Measurements from ENCODE around the gene RHOU. TPM values are rescaled to one million over a fixed set of nuclear protein-coding genes. Genes with fewer than 3 reads are reported as not detected.

RHOU gene
- total RNA-seq, 1 donor from 2014 or later: 16.7 TPM

DNA sequence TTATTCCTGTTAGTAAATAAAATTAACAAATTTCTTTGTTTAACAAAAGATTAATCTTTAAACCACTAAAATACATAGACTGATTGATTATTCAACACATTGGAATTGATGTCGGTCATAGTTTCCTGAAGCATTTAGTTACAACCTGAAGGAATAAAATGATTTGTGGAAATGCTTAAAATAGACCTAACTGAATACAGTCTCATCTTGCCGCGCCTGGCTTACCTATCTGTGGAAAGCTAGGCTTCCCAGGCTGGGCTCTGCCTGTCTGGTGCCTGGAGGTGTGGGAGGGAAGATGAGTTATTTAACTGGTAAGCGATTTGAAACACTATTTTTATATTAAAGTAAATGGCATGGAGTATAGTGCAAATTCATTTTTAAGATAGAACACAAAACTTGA, 10.2 kb downstream of the RHOU start:
- H3K27ac ChIP-seq (ENCODE audit: low read depth, low read length): no peak overlapping the region
- H3K36me3 ChIP-seq (ENCODE audit: control insufficient read depth in 3 of 3, insufficient read depth in 3 of 3, low read length in 3 of 3): peaks cover 13 to 21% (median 18%) of the 10 kb centered on the region in 3 donors
- H3K4me1 ChIP-seq (ENCODE audit: control insufficient read depth in 3 of 3, insufficient read depth in 3 of 3, low read length in 3 of 3): peaks cover 5 to 8% (median 8%) of the 10 kb centered on the region in 3 donors
- no peaks in the 10 kb centered on the region for H3K27me3 ChIP-seq (ENCODE audit: control insufficient read depth in 3 of 3, insufficient read depth in 3 of 3, low read length in 3 of 3)
- H3K4me3 ChIP-seq (ENCODE audit: low read length in 3 of 3): no peak overlapping the region
- no peak overlapping the region for H3K9ac ChIP-seq (ENCODE audit: low read depth in 1 of 3, low read length in 3 of 3)
- H3K9me3 ChIP-seq (ENCODE audit: control insufficient read depth in 3 of 3, low read length in 3 of 3): no peaks in the 10 kb centered on the region

DNA sequence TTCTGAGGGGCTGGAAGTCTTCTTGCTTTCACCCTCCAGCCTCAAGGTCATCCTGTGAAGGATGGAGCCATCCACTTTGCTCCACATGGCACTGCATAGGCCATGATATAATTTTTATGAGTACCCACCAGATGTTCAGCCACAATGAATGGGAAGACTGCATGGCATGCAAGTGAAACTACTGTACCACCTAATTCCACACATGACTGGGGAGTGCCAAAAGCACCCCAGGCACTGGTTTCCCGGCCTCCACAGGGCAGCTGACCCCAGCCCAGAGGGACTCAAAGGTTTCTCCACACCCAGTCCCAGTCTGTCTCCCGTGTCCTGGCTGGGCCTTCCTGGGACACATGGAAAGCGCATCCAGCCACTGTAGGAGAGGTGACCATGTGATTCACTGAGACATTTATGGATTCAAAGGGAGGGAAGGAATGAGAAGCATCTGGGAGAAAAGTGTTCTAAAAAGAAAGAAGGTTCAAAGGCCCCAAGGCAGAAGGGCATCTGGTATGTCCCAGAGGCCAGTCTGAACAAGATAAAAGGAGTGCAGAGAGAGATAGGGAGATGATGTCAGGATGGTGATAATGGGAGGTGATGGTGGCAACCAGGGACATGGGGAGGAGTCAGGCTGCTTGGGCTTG, 12.1 kb downstream of the RHOU start:
- Histone ChIP-seq H3K4me3 (ENCODE audit: low read length in 3 of 3) (no peak overlapping the region), H3K9me3 (ENCODE audit: control insufficient read depth in 3 of 3, low read length in 3 of 3) (no peaks in the 10 kb centered on the region), H3K9ac (ENCODE audit: low read depth in 1 of 3, low read length in 3 of 3) (no peak overlapping the region), H3K27ac (ENCODE audit: low read depth, low read length) (no peak overlapping the region), H3K4me1 (ENCODE audit: control insufficient read depth in 3 of 3, insufficient read depth in 3 of 3, low read length in 3 of 3) (peaks cover 0 to 5% (median 0%) of the 10 kb centered on the region in 3 donors), H3K27me3 (ENCODE audit: control insufficient read depth in 3 of 3, insufficient read depth in 3 of 3, low read length in 3 of 3) (peaks cover 0 to 4% (median 0%) of the 10 kb centered on the region in 3 donors), H3K36me3 (ENCODE audit: control insufficient read depth in 3 of 3, insufficient read depth in 3 of 3, low read length in 3 of 3) (peaks cover 11 to 19% (median 14%) of the 10 kb centered on the region in 3 donors)

DNA sequence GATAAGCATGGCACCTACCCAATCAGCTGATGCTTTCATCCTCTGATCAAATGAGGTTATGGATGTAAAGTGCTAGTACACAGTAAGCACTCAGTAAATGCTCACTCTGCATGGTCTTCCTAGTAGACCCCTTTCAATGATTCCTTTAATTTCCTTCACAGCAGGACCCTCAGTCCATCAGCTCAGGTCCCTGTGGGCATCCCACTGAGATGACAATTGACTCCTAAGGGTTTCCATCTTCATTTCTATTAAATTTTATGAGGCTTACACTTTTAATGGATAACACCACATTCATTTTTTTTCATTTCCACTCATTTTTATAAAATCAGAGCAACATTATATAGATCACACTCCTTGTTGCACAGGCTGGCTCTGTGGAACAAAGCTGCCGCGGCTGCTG, 12.8 kb downstream of the RHOU start:
- no peaks in the 10 kb centered on the region for H3K9me3 ChIP-seq (ENCODE audit: control insufficient read depth in 3 of 3, low read length in 3 of 3)
- peaks cover 8 to 13% (median 12%) of the 10 kb centered on the region in 3 donors for H3K36me3 ChIP-seq (ENCODE audit: control insufficient read depth in 3 of 3, insufficient read depth in 3 of 3, low read length in 3 of 3)
- no peak overlapping the region for H3K27ac ChIP-seq (ENCODE audit: low read depth, low read length)
- no peak overlapping the region for H3K9ac ChIP-seq (ENCODE audit: low read depth in 1 of 3, low read length in 3 of 3)
- H3K27me3 ChIP-seq (ENCODE audit: control insufficient read depth in 3 of 3, insufficient read depth in 3 of 3, low read length in 3 of 3): peaks cover 0 to 4% (median 0%) of the 10 kb centered on the region in 3 donors
- H3K4me3 ChIP-seq (ENCODE audit: low read length in 3 of 3): no peak overlapping the region
- peaks cover 0 to 5% (median 0%) of the 10 kb centered on the region in 3 donors for H3K4me1 ChIP-seq (ENCODE audit: control insufficient read depth in 3 of 3, insufficient read depth in 3 of 3, low read length in 3 of 3)

DNA sequence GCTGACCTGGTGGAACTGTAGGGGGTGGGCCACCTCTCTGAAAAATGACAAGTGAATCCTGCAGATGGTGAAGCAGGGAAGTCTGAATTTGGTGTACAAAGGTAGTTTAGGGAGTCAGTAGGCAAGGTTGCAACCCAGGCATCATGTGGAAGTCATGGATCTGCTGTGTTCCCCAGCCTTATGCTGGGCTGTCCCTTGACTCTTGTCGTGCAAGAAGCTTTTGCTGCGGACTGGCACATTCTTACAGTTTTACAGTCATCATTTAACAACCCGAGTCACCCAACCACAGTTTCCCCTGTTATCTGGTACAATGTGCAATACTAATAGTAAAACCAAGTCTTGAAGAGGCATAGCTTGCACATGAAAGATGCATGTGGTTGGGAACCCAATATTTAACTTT, 13.2 kb downstream of the RHOU start:
- H3K36me3 ChIP-seq (ENCODE audit: control insufficient read depth in 3 of 3, insufficient read depth in 3 of 3, low read length in 3 of 3): peaks cover 5 to 12% (median 9%) of the 10 kb centered on the region in 3 donors
- no peak overlapping the region for H3K27ac ChIP-seq (ENCODE audit: low read depth, low read length)
- peaks cover 0 to 5% (median 0%) of the 10 kb centered on the region in 3 donors for H3K4me1 ChIP-seq (ENCODE audit: control insufficient read depth in 3 of 3, insufficient read depth in 3 of 3, low read length in 3 of 3)
- no peaks in the 10 kb centered on the region for H3K9me3 ChIP-seq (ENCODE audit: control insufficient read depth in 3 of 3, low read length in 3 of 3)
- peaks cover 0 to 4% (median 0%) of the 10 kb centered on the region in 3 donors for H3K27me3 ChIP-seq (ENCODE audit: control insufficient read depth in 3 of 3, insufficient read depth in 3 of 3, low read length in 3 of 3)
- no peak overlapping the region for H3K9ac ChIP-seq (ENCODE audit: low read depth in 1 of 3, low read length in 3 of 3)
- H3K4me3 ChIP-seq (ENCODE audit: low read length in 3 of 3): no peak overlapping the region

DNA sequence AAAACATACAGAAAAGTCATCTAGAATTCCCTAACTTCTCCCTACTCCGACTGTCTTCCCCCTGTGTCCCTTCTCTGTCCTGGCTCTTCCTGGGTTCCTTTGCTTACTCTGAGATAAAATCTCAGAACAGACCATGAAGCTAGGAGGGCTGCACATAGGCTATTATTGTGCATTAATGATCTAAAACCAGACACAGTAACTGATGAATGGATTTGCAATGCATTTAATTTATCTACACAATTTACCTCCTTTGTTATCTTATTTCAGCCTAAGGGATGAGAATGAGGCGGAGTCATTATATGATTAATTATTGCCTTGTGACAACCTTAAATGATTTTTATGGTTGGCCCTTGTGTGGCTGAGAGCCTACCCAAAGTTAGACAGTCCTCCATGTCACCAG, 14.5 kb downstream of the RHOU start:
- H3K36me3 ChIP-seq (ENCODE audit: control insufficient read depth in 3 of 3, insufficient read depth in 3 of 3, low read length in 3 of 3): peaks cover 0 to 4% (median 0%) of the 10 kb centered on the region in 3 donors
- H3K9ac ChIP-seq (ENCODE audit: low read depth in 1 of 3, low read length in 3 of 3): no peak overlapping the region
- no peaks in the 10 kb centered on the region for H3K9me3 ChIP-seq (ENCODE audit: control insufficient read depth in 3 of 3, low read length in 3 of 3)
- H3K4me1 ChIP-seq (ENCODE audit: control insufficient read depth in 3 of 3, insufficient read depth in 3 of 3, low read length in 3 of 3): peaks cover 0 to 6% (median 5%) of the 10 kb centered on the region in 3 donors
- no peak overlapping the region for H3K4me3 ChIP-seq (ENCODE audit: low read length in 3 of 3)
- H3K27me3 ChIP-seq (ENCODE audit: control insufficient read depth in 3 of 3, insufficient read depth in 3 of 3, low read length in 3 of 3): peaks cover 0 to 4% (median 0%) of the 10 kb centered on the region in 3 donors
- H3K27ac ChIP-seq (ENCODE audit: low read depth, low read length): no peak overlapping the region

DNA sequence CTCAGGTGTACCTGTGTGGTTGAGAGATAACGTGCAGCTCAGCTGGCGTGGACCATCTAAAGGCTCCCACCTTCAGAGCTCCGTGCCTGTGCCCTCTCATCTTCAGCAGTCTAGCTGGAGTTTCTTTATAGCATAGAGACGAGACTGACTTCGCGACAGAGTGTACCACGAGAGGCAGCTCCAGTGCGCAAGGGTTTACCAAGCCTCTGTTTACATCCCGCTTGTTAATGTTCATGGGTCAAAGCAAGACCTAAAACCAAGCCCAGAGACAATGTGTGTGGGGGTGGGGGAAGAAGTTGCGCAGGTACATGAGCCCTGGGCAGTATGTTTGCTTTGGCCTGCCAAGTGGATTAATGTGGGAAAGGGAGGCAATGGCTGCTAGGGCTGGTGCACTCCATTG, 15.6 kb downstream of the RHOU start:
- H3K36me3 ChIP-seq (ENCODE audit: control insufficient read depth in 3 of 3, insufficient read depth in 3 of 3, low read length in 3 of 3): peaks cover 0 to 4% (median 0%) of the 10 kb centered on the region in 3 donors
- no peaks in the 10 kb centered on the region for H3K9me3 ChIP-seq (ENCODE audit: control insufficient read depth in 3 of 3, low read length in 3 of 3)
- H3K9ac ChIP-seq (ENCODE audit: low read depth in 1 of 3, low read length in 3 of 3): no peak overlapping the region
- H3K27me3 ChIP-seq (ENCODE audit: control insufficient read depth in 3 of 3, insufficient read depth in 3 of 3, low read length in 3 of 3): peaks cover 8 to 11% (median 10%) of the 10 kb centered on the region in 3 donors
- no peak overlapping the region for H3K4me3 ChIP-seq (ENCODE audit: low read length in 3 of 3)
- H3K27ac ChIP-seq (ENCODE audit: low read depth, low read length): no peak overlapping the region
- peaks cover 0 to 6% (median under 1%) of the 10 kb centered on the region in 3 donors for H3K4me1 ChIP-seq (ENCODE audit: control insufficient read depth in 3 of 3, insufficient read depth in 3 of 3, low read length in 3 of 3)

DNA sequence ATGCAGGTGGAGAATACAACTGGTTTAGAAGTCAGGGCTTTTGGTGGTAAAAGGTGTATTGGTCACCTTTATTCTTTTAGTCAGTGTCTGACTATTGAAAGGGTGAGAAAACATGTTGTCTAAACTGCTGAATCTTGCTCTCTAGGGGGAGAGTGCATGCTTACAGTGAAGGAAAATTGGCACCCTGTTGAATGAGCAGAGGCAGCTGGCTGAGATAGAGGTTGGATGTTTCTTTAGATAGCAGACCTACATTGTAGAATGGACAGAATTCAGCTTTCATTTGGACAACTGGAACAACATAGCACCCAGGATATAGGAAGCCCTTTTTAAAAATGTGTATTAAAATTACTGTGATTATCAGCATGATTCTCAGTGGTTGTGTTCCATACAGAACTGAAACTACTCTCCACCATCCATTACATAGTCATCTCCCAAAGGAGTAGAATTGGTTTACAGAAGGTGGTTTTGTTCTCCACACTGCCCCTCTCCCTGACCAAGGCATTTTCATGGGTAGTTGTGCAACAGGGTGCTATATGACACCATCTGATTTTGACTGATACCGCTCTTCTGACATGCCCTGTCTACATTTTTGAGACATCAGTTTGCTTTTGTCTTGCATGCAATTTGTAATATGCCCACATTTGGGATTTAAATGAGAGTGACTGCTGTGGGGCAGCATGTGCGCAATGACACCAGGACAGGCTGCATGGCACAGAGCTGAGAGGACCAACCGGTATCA, 16.2 kb downstream of the RHOU start:
- Histone ChIP-seq H3K9me3 (ENCODE audit: control insufficient read depth in 3 of 3, low read length in 3 of 3) (no peaks in the 10 kb centered on the region), H3K27ac (ENCODE audit: low read depth, low read length) (no peak overlapping the region), H3K36me3 (ENCODE audit: control insufficient read depth in 3 of 3, insufficient read depth in 3 of 3, low read length in 3 of 3) (peaks cover 0 to 4% (median 0%) of the 10 kb centered on the region in 3 donors), H3K27me3 (ENCODE audit: control insufficient read depth in 3 of 3, insufficient read depth in 3 of 3, low read length in 3 of 3) (peaks cover 11 to 13% (median 12%) of the 10 kb centered on the region in 3 donors), H3K4me1 (ENCODE audit: control insufficient read depth in 3 of 3, insufficient read depth in 3 of 3, low read length in 3 of 3) (peaks cover 0 to 6% (median 0%) of the 10 kb centered on the region in 3 donors), H3K4me3 (ENCODE audit: low read length in 3 of 3) (no peak overlapping the region), H3K9ac (ENCODE audit: low read depth in 1 of 3, low read length in 3 of 3) (no peak overlapping the region)

DNA sequence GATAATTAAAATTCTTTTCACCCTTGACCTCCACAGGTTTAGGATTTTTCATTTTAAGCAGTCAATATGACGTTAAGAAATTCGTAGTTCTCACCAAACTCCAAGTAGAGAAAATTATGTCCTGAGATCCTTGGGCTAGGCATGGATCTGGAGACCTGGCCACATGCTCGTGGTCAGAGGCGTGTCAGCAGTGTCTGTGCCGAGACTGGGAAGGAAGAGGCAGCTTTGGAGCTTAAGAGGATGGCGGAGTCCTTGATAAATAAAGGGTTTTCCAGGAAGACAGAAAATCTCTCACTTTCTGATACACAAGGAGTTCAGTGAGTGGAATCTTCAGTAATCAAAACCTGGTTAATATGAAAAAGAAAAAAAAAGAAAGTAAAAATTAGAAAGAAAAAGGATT, 17.0 kb downstream of the RHOU start:
- Histone ChIP-seq H3K27me3 (ENCODE audit: control insufficient read depth in 3 of 3, insufficient read depth in 3 of 3, low read length in 3 of 3) (peaks cover 11 to 13% (median 12%) of the 10 kb centered on the region in 3 donors), H3K9ac (ENCODE audit: low read depth in 1 of 3, low read length in 3 of 3) (no peak overlapping the region), H3K9me3 (ENCODE audit: control insufficient read depth in 3 of 3, low read length in 3 of 3) (no peaks in the 10 kb centered on the region), H3K4me3 (ENCODE audit: low read length in 3 of 3) (no peak overlapping the region), H3K27ac (ENCODE audit: low read depth, low read length) (no peak overlapping the region), H3K4me1 (ENCODE audit: control insufficient read depth in 3 of 3, insufficient read depth in 3 of 3, low read length in 3 of 3) (peaks cover 0 to 6% (median 0%) of the 10 kb centered on the region in 3 donors), H3K36me3 (ENCODE audit: control insufficient read depth in 3 of 3, insufficient read depth in 3 of 3, low read length in 3 of 3) (no peaks in the 10 kb centered on the region)

DNA sequence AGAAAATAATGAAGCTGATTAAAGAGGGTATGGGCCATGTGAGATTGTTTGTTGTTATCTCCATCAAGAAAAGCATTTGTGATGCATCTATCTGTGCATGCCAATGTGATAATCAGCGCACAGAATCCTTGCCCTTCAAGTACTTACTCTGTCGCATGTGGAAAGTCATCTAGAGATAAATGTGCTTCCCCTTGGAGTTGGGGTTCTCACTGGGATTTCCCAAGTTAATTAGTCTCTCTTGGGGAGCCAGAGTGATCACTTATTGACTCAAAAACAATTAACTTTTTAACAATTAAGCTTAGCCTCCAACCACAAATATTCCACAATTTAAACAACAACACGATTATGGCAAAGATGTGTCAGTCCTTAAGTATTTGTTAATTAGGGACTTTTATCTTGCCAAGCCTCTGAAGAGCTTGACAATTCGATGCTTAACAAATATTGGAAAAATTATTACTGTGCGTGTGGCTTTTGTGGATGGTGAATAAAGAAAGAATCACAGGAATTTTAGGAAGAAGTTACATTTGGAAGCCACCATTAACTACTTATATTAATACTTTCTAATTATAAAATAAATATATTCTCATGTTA, 17.5 kb downstream of the RHOU start:
- H3K27me3 ChIP-seq (ENCODE audit: control insufficient read depth in 3 of 3, insufficient read depth in 3 of 3, low read length in 3 of 3): peaks cover 12 to 16% (median 13%) of the 10 kb centered on the region in 3 donors
- H3K4me3 ChIP-seq (ENCODE audit: low read length in 3 of 3): no peak overlapping the region
- peaks cover 0 to 6% (median 0%) of the 10 kb centered on the region in 3 donors for H3K4me1 ChIP-seq (ENCODE audit: control insufficient read depth in 3 of 3, insufficient read depth in 3 of 3, low read length in 3 of 3)
- no peaks in the 10 kb centered on the region for H3K9me3 ChIP-seq (ENCODE audit: control insufficient read depth in 3 of 3, low read length in 3 of 3)
- no peaks in the 10 kb centered on the region for H3K36me3 ChIP-seq (ENCODE audit: control insufficient read depth in 3 of 3, insufficient read depth in 3 of 3, low read length in 3 of 3)
- no peak overlapping the region for H3K27ac ChIP-seq (ENCODE audit: low read depth, low read length)
- no peak overlapping the region for H3K9ac ChIP-seq (ENCODE audit: low read depth in 1 of 3, low read length in 3 of 3)

DNA sequence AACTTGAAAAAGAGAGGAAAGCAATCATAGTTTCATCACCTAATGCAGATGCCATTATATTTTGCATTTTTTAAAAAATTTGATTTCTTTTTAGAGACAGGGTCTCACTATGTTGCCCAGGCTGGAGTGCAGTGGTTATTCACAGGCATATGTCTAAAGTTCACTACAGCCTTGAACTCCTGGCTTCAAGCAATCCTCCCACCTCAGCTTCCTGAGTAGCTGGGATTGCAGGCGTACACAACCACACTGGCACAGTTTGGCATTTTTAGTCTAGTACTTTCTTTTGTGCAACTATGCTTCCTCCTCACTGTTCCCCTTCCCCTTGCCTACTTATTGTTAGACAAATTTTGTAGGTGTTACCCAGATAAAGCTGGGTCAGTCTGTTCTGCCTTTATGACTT, 18.0 kb downstream of the RHOU start:
- H3K9ac ChIP-seq (ENCODE audit: low read depth in 1 of 3, low read length in 3 of 3): no peak overlapping the region
- H3K9me3 ChIP-seq (ENCODE audit: control insufficient read depth in 3 of 3, low read length in 3 of 3): no peaks in the 10 kb centered on the region
- H3K4me3 ChIP-seq (ENCODE audit: low read length in 3 of 3): no peak overlapping the region
- H3K36me3 ChIP-seq (ENCODE audit: control insufficient read depth in 3 of 3, insufficient read depth in 3 of 3, low read length in 3 of 3): no peaks in the 10 kb centered on the region
- H3K4me1 ChIP-seq (ENCODE audit: control insufficient read depth in 3 of 3, insufficient read depth in 3 of 3, low read length in 3 of 3): peaks cover 0 to 6% (median 0%) of the 10 kb centered on the region in 3 donors
- H3K27ac ChIP-seq (ENCODE audit: low read depth, low read length): no peak overlapping the region
- H3K27me3 ChIP-seq (ENCODE audit: control insufficient read depth in 3 of 3, insufficient read depth in 3 of 3, low read length in 3 of 3): peaks cover 13 to 19% (median 16%) of the 10 kb centered on the region in 3 donors
